A549 treated with CORT108297 at 1 μM for 4 hours (cell line): Measurements from ENCODE around the gene TAS2R39. TPM values are rescaled to one million over a fixed set of nuclear protein-coding genes. Genes with fewer than 3 reads are reported as not detected.

Source experiments
- total RNA-seq: library from RNA; stranded (reverse); fragments of 200-300 nt; extraction: Qiagen RNA extraction; gene quantifications from 5 replicates; pipeline ENCODE4 v1.2.3, GENCODE V29; 2022

TAS2R39 gene
- total RNA-seq = not detected in 5 replicates

GRCh38 chr7:143183024-143183423 is at the start of gene TAS2R39:
Gene TAS2R39 (plus strand): TSS chr7:143183419. CDS start chr7:143183419, 0 bp downstream.

GRCh38 chr7:143221737-143222136 is 38.5 kb downstream of the TAS2R39 start, which contains the start of gene TAS2R40:
Gene TAS2R40 (plus strand): TSS chr7:143222037. CDS start chr7:143222079, 42 bp downstream.

Other genes with a start within 250 kb of the TAS2R39 start
- not detected in 5 replicates for gene TRPV5, start 249.7 kb upstream of the TAS2R39 start, total RNA-seq
- not detected in 5 replicates for gene LLCFC1, start 243.9 kb upstream of the TAS2R39 start, total RNA-seq
- gene KEL, start 221.1 kb upstream of the TAS2R39 start, total RNA-seq = not detected in 5 replicates
- gene OR9A2, start 156.3 kb upstream of the TAS2R39 start, total RNA-seq = not detected in 5 replicates
- gene OR6V1, start 131.1 kb upstream of the TAS2R39 start, total RNA-seq = not detected in 5 replicates
- gene PIP, start 51.3 kb upstream of the TAS2R39 start, total RNA-seq = 0.15 to 0.38 TPM (median 0.18 TPM) in 3 of 5 replicates, not detected in the others
- gene TAS2R40, start 38.6 kb downstream of the TAS2R39 start, total RNA-seq = not detected in 5 replicates
- gene GSTK1, start 80.0 kb downstream of the TAS2R39 start, total RNA-seq = 111 to 124 TPM (median 121 TPM) in 5 replicates
- 0.75 to 1.4 TPM (median 1.2 TPM) in 5 replicates for gene TMEM139, start 101.5 kb downstream of the TAS2R39 start, total RNA-seq
- gene CASP2, start 104.9 kb downstream of the TAS2R39 start, total RNA-seq = 18.2 to 20.9 TPM (median 19.2 TPM) in 5 replicates
- gene CLCN1, start 132.7 kb downstream of the TAS2R39 start, total RNA-seq = 0.02 to 0.08 TPM (median 0.07 TPM) in 4 of 5 replicates, not detected in the other
- gene FAM131B, start 179.3 kb downstream of the TAS2R39 start, total RNA-seq = 0.34 to 0.53 TPM (median 0.49 TPM) in 5 replicates
- 158 to 195 TPM (median 189 TPM) in 5 replicates for gene ZYX, start 197.9 kb downstream of the TAS2R39 start, total RNA-seq
- gene EPHA1, start 225.4 kb downstream of the TAS2R39 start, total RNA-seq = 0.12 TPM in 1 of 5 replicates, not detected in the others